Measurements from ENCODE around the gene HMGB1. TPM values are rescaled to one million over a fixed set of nuclear protein-coding genes. Genes with fewer than 3 reads are reported as not detected.

Gene HMGB1
- total RNA-seq, 1 donor: 313 TPM

DNA sequence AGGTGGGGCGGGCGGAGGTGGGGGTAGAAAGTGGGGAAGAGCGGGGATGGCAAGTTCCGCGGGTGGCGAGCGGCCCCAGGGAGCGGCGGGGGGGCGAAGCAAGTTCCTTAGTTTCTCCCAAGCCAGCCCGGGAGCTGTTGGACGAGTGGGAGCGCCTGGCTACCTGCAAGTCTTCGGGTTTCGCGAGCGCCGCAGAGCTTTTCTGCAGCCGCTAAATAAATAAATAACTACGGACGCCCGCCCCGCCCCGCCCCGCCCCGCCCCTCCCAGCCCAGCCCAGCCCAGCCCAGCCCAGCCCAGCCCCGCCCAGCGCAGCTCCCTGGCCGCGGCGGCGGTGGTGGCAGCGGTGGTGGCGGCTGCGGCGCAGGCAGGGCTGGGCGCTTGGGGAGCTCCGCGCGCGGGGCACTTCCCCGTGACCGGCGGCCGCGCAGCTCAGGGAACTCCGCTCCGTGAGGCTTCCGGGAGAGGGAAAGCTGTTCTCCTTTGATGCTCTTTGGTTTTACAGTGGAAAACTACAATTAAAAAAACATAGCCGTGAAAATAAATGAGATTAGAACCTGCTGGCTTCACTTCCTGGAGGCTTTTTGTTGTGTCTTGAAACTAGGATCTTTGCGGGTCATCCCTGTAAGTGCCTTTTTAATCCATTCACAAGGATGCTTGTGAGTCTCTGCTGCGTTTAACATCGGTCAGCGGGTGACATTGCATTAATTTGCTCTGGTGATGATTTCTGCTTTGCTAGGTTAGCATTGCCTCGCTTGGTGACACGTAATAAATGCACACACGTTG, 43.5 kb downstream of the HMGB1 start, which contains the start of gene UBE2L5:
UBE2L5 (plus strand) TSS at position 440 of the 786 bp plus-strand sequence. CDS start 5,498 bp downstream, outside the sequence.
- Histone ChIP-seq H3K9me3 (ENCODE audit: low read depth, low read length) (no peaks in the 10 kb centered on the region), H3K27me3 (ENCODE audit: insufficient read depth, low read length) (no peaks in the 10 kb centered on the region), H3K4me3 (ENCODE audit: low read length) (peak within 1 kb of the TSS; percentile 58), H3K4me1 (ENCODE audit: insufficient read depth, low read length) (peaks cover 20% of the 10 kb centered on the region)

- no peaks in the 10 kb centered on the region for H3K27me3 ChIP-seq (ENCODE audit: insufficient read depth, low read length)
- H3K4me1 ChIP-seq (ENCODE audit: insufficient read depth, low read length): peaks cover 20% of the 10 kb centered on the region
- H3K4me3 ChIP-seq (ENCODE audit: low read length): peak overlapping the region; percentile 48
- H3K9me3 ChIP-seq (ENCODE audit: low read depth, low read length): no peaks in the 10 kb centered on the region
Observed at GRCh38 chr13:30421093-30422053, 44.4 kb downstream of the HMGB1 start.

- H3K9me3 ChIP-seq (ENCODE audit: low read depth, low read length): no peaks in the 10 kb centered on the region
- no peak overlapping the region for H3K4me3 ChIP-seq (ENCODE audit: low read length)
- peaks cover 36% of the 10 kb centered on the region for H3K4me1 ChIP-seq (ENCODE audit: insufficient read depth, low read length)
- H3K27me3 ChIP-seq (ENCODE audit: insufficient read depth, low read length): no peaks in the 10 kb centered on the region
Observed at GRCh38 chr13:30418717-30419459, 46.8 kb downstream of the HMGB1 start.

DNA sequence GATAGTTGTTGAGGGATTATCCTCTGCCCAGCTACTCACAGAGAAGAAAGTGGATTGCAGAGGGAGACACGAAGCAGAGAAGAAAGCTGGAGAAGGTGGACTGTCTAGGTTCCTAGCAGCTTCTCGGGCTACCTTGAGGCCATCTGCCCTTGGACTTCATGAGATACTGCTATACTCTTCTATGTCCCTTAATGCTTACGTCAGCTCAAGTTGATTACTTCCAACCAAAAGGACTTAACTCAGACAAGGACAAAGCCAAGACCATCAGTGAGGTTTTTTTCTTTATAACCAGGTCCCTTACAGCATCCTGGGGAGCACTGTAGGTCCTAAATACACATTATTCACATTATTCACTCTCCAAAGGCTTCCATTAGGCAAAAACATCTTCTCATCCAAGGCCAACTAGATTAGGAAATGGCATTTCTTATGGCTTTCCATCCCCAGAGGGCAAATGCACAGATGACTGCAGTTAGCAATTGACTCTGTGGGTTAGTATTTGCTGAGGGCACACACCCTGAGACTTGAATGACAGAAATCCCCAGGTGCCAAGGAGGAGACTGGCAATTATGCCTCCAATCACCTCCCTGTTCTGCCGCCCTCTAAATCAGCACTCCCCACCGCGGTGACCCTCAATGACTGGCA, 47.5 kb downstream of the HMGB1 start:
- Histone ChIP-seq H3K4me1 (ENCODE audit: insufficient read depth, low read length) (peaks cover 42% of the 10 kb centered on the region), H3K27me3 (ENCODE audit: insufficient read depth, low read length) (no peaks in the 10 kb centered on the region)

DNA sequence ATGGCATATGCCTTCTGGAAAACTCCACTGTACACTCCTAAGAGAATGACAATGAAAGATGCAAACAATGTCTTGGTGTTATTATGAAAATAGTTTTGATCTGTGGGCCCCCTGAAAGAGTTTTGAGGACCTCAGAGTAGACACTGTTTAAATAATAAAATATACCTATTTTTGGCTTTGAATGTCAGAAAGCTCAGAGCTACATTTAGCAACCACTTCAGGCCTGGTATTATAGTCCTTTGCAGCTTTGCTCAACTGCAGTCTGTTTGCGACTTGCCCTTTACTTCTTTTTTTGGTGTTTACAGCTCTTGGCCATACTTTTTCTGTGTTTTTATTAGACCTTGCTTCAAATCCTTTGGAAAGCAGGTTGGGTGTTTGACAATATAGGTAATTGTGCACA, 49.3 kb downstream of the HMGB1 start:
- Histone ChIP-seq H3K27me3 (ENCODE audit: insufficient read depth, low read length) (no peaks in the 10 kb centered on the region), H3K4me3 (ENCODE audit: low read length) (no peak overlapping the region), H3K4me1 (ENCODE audit: insufficient read depth, low read length) (peaks cover 44% of the 10 kb centered on the region), H3K9me3 (ENCODE audit: low read depth, low read length) (no peaks in the 10 kb centered on the region)

More for the DNA sequence above, 47.5 kb downstream of the HMGB1 start:
- H3K9me3 ChIP-seq (ENCODE audit: low read depth, low read length): no peaks in the 10 kb centered on the region
- H3K4me3 ChIP-seq (ENCODE audit: low read length): no peak overlapping the region

DNA sequence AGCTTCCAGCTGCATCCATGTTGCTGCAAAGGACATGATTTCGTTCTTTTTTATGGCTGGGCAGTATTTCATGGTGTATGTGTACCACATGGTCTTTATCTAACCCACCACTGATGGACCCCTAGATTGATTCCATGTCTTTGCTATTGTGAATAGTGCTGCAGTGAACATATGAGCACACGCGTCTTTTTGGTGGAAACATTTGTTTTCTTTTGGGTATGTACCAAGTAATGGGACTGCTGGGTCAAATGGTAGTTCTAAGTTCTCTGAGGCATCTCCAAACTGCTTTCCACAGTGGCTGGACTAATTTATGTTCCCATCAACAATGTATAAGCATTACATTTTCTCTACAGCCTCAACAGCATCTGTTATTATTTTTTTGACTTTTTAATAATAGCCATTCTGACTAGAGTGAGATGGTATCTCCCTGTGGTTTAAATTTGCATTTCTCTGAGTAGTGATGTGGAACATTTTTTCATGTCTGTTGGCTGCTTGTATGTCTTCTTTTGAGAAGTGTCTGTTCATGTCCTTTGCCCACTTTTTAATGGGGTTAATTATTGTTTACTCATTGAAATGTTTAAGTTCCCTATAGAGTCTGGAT, 50.2 kb downstream of the HMGB1 start:
- H3K9me3 ChIP-seq (ENCODE audit: low read depth, low read length): no peaks in the 10 kb centered on the region
- H3K27me3 ChIP-seq (ENCODE audit: insufficient read depth, low read length): no peaks in the 10 kb centered on the region
- H3K4me1 ChIP-seq (ENCODE audit: insufficient read depth, low read length): peaks cover 35% of the 10 kb centered on the region
- no peak overlapping the region for H3K4me3 ChIP-seq (ENCODE audit: low read length)

DNA sequence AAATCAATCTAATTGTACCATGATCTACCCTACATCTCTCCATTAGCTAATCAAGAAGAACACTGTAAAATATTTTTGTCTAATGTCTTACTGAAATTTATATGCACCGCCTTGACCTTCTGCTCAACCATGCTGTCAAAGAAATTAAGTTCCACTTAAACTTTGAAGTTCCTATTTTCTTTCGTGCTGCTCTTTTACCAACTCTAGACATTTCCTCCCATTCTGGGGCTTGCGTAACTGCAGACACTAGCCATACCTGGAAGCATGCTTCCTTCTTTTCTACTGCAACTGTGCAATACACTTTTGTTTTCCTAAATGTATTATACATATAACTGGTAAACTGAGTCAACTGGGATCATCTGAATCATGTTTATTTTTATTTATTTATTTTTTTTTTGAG, 51.9 kb downstream of the HMGB1 start:
- peaks cover 50% of the 10 kb centered on the region for H3K4me1 ChIP-seq (ENCODE audit: insufficient read depth, low read length)
- no peaks in the 10 kb centered on the region for H3K9me3 ChIP-seq (ENCODE audit: low read depth, low read length)
- no peak overlapping the region for H3K4me3 ChIP-seq (ENCODE audit: low read length)
- H3K27me3 ChIP-seq (ENCODE audit: insufficient read depth, low read length): no peaks in the 10 kb centered on the region

DNA sequence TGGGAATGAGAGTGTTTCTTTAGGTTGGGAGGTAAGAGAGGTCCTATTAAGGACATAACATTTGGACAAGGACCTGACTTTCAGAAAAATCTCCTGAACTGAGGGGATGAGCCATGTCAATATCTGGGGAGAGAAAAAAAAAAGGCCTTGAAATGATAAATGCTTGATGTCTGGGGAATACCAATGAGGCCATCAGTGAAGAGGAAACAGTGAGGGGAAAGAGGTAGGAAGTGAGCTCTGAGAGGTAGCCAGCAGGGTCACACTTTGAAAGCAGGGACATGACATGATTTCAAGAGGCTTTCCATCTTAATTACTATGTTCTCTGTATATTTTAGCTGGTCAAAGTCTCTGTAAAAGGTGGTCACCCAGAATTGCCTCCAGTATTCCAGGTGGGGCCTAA, 53.4 kb downstream of the HMGB1 start:
- peaks cover 58% of the 10 kb centered on the region for H3K4me1 ChIP-seq (ENCODE audit: insufficient read depth, low read length)
- H3K27me3 ChIP-seq (ENCODE audit: insufficient read depth, low read length): no peaks in the 10 kb centered on the region
- H3K4me3 ChIP-seq (ENCODE audit: low read length): no peak overlapping the region
- H3K9me3 ChIP-seq (ENCODE audit: low read depth, low read length): no peaks in the 10 kb centered on the region

GRCh38 chr13:30410705-30411125, 55.0 kb downstream of the HMGB1 start:
- H3K27me3 ChIP-seq (ENCODE audit: insufficient read depth, low read length): no peaks in the 10 kb centered on the region
- H3K4me1 ChIP-seq (ENCODE audit: insufficient read depth, low read length): peaks cover 63% of the 10 kb centered on the region
- no peaks in the 10 kb centered on the region for H3K9me3 ChIP-seq (ENCODE audit: low read depth, low read length)
- H3K4me3 ChIP-seq (ENCODE audit: low read length): no peak overlapping the region

GRCh38 chr13:30409886-30410704, 55.6 kb downstream of the HMGB1 start:
- no peak overlapping the region for H3K4me3 ChIP-seq (ENCODE audit: low read length)
- no peaks in the 10 kb centered on the region for H3K27me3 ChIP-seq (ENCODE audit: insufficient read depth, low read length)
- H3K4me1 ChIP-seq (ENCODE audit: insufficient read depth, low read length): peaks cover 58% of the 10 kb centered on the region
- H3K9me3 ChIP-seq (ENCODE audit: low read depth, low read length): no peaks in the 10 kb centered on the region

DNA sequence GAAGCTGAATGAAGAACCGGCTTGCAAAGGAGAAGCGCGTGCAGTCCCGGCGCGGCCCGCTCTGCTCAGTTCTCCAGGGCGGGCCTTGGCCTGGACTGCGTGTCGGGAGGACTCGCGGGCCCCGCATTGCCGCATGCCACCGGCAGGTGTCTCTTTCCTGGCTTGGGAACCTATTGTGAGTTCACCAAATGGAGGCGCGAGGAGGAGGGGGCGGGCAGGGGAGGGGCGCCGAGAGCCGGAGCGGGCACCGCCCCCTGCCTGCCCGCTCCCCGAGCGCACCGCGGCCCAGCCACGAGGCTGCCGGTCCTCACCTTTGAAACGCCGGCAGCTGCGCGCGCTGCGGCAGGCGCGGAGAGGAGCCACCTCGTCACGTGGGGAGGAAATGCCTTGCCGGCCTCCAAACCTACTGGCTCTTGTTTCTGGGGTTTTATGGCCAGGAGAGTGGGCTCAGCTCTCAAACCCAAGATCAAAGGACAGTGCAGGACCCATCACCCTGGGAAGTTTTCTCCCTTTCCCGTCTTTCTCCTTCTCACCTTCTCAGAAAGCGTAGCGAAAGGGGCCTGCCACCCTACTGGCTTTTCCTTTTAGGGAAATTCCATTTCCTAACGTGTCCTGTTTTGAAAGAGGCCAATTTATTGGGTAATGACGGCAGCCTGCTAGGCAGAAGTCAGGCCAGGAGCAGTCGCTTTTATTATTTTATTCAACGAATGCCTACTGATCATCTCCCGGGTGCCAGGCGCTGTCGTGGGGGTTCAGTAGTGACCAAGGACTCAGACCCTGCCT, 57.2 kb downstream of the HMGB1 start:
- Histone ChIP-seq H3K27me3 (ENCODE audit: insufficient read depth, low read length) (no peaks in the 10 kb centered on the region), H3K9me3 (ENCODE audit: low read depth, low read length) (no peaks in the 10 kb centered on the region), H3K4me3 (ENCODE audit: low read length) (peak overlapping the region; percentile 40)

DNA sequence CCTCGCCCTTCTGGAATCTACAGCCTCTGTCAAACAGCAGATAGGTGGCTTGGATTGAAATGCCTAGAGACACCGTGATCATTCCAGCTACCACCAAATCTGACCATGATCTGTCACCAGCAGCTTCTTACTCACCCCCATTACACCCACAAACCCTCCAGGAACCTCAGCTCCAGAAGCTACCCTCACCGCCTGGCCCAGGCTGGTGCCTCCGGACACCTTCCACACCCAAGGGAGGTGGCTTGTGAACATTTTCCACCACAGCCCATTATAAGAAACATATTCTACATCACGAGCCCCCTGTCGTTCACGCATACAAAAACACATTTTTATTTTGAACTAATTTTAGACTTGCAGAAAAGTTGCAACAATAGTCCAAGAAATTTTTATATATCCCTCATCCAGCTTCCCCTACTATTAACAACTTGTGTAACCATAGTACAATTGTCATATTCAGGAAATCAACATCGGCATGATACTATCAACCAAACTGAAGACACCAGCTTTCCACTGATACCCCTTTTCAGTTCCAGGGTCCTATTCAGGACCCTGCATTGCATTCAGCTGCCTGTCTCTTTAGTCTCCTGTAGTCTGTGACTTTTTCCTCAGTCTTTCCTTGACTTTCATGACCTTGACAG, 58.8 kb downstream of the HMGB1 start:
- Histone ChIP-seq H3K27me3 (ENCODE audit: insufficient read depth, low read length) (no peaks in the 10 kb centered on the region), H3K4me3 (ENCODE audit: low read length) (no peak overlapping the region), H3K9me3 (ENCODE audit: low read depth, low read length) (no peaks in the 10 kb centered on the region), H3K4me1 (ENCODE audit: insufficient read depth, low read length) (peaks cover 29% of the 10 kb centered on the region)

More for the DNA sequence above, 57.2 kb downstream of the HMGB1 start:
- H3K4me1 ChIP-seq (ENCODE audit: insufficient read depth, low read length): peaks cover 44% of the 10 kb centered on the region
